Thyroid gland (tissue), 4 donors: ENCODE results near the gene ACBD6.

ENCODE experiments used
- POLR2A ChIP-seq, 2 donors: fragments of 450-650 bp; IDR thresholded peaks; one replicate each; pipeline ENCODE4 v1.6.1; 2017; ENCODE audit warnings: antibody characterized with exemption in 2 of 2, mild to moderate bottlenecking in 2 of 2, moderate library complexity in 1 of 2
- TF ChIP-seq, protein P1 (sequence below), 6 experiments: fragments of 200-600 bp in 3 of 6; fragments of 450-650 bp in 3 of 6; sonication (generic) in 3 of 6; IDR thresholded peaks; one replicate each; pipeline ENCODE4 v1.5.1; 2016 to 2019; ENCODE audit warnings: antibody characterized with exemption in 6 of 6, mild to moderate bottlenecking in 2 of 6, inconsistent platforms in 1 of 6, moderate library complexity in 1 of 6

DNA sequence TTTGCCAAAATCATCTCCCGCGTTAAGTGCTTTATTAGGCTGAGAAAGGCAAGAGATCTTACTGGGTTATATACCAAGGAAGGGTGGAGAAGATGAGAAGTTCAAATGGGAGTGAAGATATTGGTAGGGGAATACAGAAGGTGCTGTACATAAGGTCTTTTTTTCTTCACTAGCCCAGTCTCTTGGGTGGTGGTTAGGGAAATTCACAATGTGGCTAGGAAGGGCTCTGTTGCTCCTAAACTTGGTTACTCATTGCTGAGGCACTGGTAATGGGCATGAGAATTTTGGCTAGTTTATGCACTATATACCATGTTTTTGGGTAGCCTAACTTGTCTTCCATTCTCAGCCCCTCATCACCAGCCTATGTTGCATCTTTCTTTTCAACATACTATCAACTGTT lies 221.8 kb downstream of the ACBD6 start:
- TF ChIP-seq POLR2A (IDR thresholded peaks at IDR 0.05): no peak
- TF ChIP-seq, protein P1, sequence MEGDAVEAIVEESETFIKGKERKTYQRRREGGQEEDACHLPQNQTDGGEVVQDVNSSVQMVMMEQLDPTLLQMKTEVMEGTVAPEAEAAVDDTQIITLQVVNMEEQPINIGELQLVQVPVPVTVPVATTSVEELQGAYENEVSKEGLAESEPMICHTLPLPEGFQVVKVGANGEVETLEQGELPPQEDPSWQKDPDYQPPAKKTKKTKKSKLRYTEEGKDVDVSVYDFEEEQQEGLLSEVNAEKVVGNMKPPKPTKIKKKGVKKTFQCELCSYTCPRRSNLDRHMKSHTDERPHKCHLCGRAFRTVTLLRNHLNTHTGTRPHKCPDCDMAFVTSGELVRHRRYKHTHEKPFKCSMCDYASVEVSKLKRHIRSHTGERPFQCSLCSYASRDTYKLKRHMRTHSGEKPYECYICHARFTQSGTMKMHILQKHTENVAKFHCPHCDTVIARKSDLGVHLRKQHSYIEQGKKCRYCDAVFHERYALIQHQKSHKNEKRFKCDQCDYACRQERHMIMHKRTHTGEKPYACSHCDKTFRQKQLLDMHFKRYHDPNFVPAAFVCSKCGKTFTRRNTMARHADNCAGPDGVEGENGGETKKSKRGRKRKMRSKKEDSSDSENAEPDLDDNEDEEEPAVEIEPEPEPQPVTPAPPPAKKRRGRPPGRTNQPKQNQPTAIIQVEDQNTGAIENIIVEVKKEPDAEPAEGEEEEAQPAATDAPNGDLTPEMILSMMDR (IDR thresholded peaks at IDR 0.05): no peak
